HL-60/S4 (cell line): ENCODE results near the gene PTPRA.
"Not testable (repeated sequence)": the region's sequence is repeated elsewhere in the genome, so short reads cannot be mapped to it uniquely, and the experiment has no call there.

Experiments used
- in situ Hi-C: fragments of 300-500 bp; cut with MboI; formaldehyde crosslinking; loops from 2 replicates; pipeline ENCODE4 v1.14.3; 2022; ENCODE audit warnings: low sequenced_read_pairs

Gene PTPRA

GRCh38 chr20:2888224-2888955, 15.1 kb downstream of the PTPRA start:
- in situ Hi-C loops: no loop called here

GRCh38 chr20:2889209-2889608, 15.9 kb downstream of the PTPRA start:
- in situ Hi-C loops: no loop called here

- in situ Hi-C loops: no loop called here
Measured at GRCh38 chr20:2889797-2890196, 16.5 kb downstream of the PTPRA start.

GRCh38 chr20:2890742-2891141, 17.5 kb downstream of the PTPRA start:
- in situ Hi-C loops: no loop called here

GRCh38 chr20:2891343-2891742, 18.1 kb downstream of the PTPRA start:
- in situ Hi-C loops: no loop called here

- in situ Hi-C loops: no loop called here
Measured at GRCh38 chr20:2892376-2892775, 19.1 kb downstream of the PTPRA start.

GRCh38 chr20:2894221-2894620, 20.9 kb downstream of the PTPRA start:
- in situ Hi-C loops: no loop called here

GRCh38 chr20:2895154-2895553, 21.9 kb downstream of the PTPRA start:
- in situ Hi-C loops: not testable (repeated sequence)

GRCh38 chr20:2899243-2899642, 26.0 kb downstream of the PTPRA start:
- in situ Hi-C loops: no loop called here

- in situ Hi-C loops: no loop called here
Measured at GRCh38 chr20:2900845-2901592, 27.7 kb downstream of the PTPRA start.

GRCh38 chr20:2902291-2902690, 29.0 kb downstream of the PTPRA start:
- in situ Hi-C loops: no loop called here

- in situ Hi-C loops: no loop called here
Measured at GRCh38 chr20:2902818-2903217, 29.5 kb downstream of the PTPRA start.

- in situ Hi-C loops: no loop called here
Measured at GRCh38 chr20:2903686-2904085, 30.4 kb downstream of the PTPRA start.

GRCh38 chr20:2907519-2907918, 34.2 kb downstream of the PTPRA start:
- in situ Hi-C loops: no loop called here

GRCh38 chr20:2909953-2910352, 36.7 kb downstream of the PTPRA start:
- in situ Hi-C loops: no loop called here

- in situ Hi-C loops: no loop called here
Measured at GRCh38 chr20:2911200-2911599, 37.9 kb downstream of the PTPRA start.

- in situ Hi-C loops: no loop called here
Measured at GRCh38 chr20:2914160-2914559, 40.9 kb downstream of the PTPRA start.

- in situ Hi-C loops: no loop called here
Measured at GRCh38 chr20:2917266-2917665, 44.0 kb downstream of the PTPRA start.

GRCh38 chr20:2918096-2919049, 45.1 kb downstream of the PTPRA start:
- in situ Hi-C loops: no loop called here

GRCh38 chr20:2919518-2920245, 46.4 kb downstream of the PTPRA start:
- in situ Hi-C loops: no loop called here

GRCh38 chr20:2920473-2920872, 47.2 kb downstream of the PTPRA start:
- in situ Hi-C loops: no loop called here
